ENCODE data around the gene NUP107.

DNA sequence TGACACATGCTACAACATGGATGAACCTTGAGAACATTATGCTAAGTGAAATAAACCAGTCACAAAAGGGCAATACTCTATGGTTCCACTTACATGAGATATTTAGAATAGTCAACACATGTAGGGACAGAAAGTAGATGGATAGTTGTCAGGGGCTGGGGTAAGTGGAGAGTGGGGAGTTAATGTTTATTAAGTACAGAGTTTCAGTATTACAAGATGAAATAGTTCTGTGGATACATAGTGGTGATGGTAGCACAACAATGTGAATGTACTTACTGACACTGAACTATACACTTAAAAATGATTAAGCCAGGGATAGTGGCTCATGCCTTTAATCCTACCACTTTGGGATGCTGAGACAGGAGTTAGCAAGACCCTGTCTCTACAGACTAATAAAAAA lies 8.7 kb downstream of the NUP107 start:
- TF ChIP-seq POLR2A (IDR thresholded peaks at IDR 0.05) (no peak), CTCF (IDR thresholded peaks at IDR 0.05) (no peak)

Data from sigmoid colon (tissue), 3 donors.